ENCODE measurements around the gene NDUFB4. TPM values are rescaled to one million over a fixed set of nuclear protein-coding genes. Genes with fewer than 3 reads are reported as not detected.

Gene NDUFB4
- total RNA-seq, 1 experiment from 2014 or later = 283 TPM

- H3K27me3 ChIP-seq (ENCODE audit: low read length) = no peaks in the 10 kb centered on the region
- no TSS peak for BruUV-seq (replicated peaks)
- intact Hi-C loops (cut with micrococcal nuclease) = loop anchor here (5.0 to 10.0 kb wide), 3 partner anchors 125 to 677 kb away; no protein-coding TSS in a partner anchor
- ChIA-PET POLR2A (ENCODE audit: unreplicated experiment) (interaction anchor here (0.6 kb wide), 2 partner anchors 29 to 70 kb away, joined by 3 read pairs; partner anchors contain the start of gene NDUFB4), CTCF (interaction anchor here (0.6 to 2.1 kb wide), 16 partner anchors 9 to 1177 kb away, joined by 3 to 26 read pairs (median 4); partner anchors contain the start of gene NDUFB4)
- peak overlapping the region; percentile 65 for H3K4me3 ChIP-seq (ENCODE audit: low read length)
- peaks cover 9% of the 10 kb centered on the region; the same call in 1 of the 2 replicates for H3K4me1 ChIP-seq (ENCODE audit: insufficient read depth, low read length)
- H3F3A ChIP-seq (ENCODE audit: low read length, unreplicated experiment) = no peaks in the 10 kb centered on the region
- H3K9me3 ChIP-seq (ENCODE audit: low read length) = no peaks in the 10 kb centered on the region
- ATAC-seq (peak; percentile 86), DNase-seq (peak; percentile 70)
- H4K20me1 ChIP-seq (ENCODE audit: low read length) = no peaks in the 10 kb centered on the region
- peak overlapping the region; percentile 76 for H3K4me2 ChIP-seq (ENCODE audit: low read length)
- no peaks in the 10 kb centered on the region for H3K9me2 ChIP-seq (replicated peaks; ENCODE audit: low read length)
- no peaks in the 10 kb centered on the region for H3K79me2 ChIP-seq (ENCODE audit: low read length)
- peak overlapping the region; percentile 13; the same call in 1 of the 2 replicates for H3K9ac ChIP-seq (ENCODE audit: low read length)
- H2AFZ ChIP-seq (ENCODE audit: low read length) = peak overlapping the region; percentile 86
- H3K36me3 ChIP-seq (ENCODE audit: low read depth, low read length) = no peaks in the 10 kb centered on the region
- no peak overlapping the region for H3K27ac ChIP-seq (ENCODE audit: low read length)
- TF ChIP-seq EZH2 (IDR thresholded peaks at IDR 0.05; ENCODE audit: low read length, unreplicated experiment) (no peak), CTCF (conservative IDR thresholded peaks at IDR 0.05; ENCODE audit: low read depth, low read length) (peak; percentile 86)
Measured at GRCh38 chr3:120567370-120568201, 28.6 kb upstream of the NDUFB4 start.

GRCh38 chr3:120568202-120568531 lies 28.0 kb upstream of the NDUFB4 start:
- Histone ChIP-seq H3K4me3 (ENCODE audit: low read length) (no peak overlapping the region), H2AFZ (ENCODE audit: low read length) (0 out of 2 replicates have a peak overlapping the region, but pooled peaks have one; percentile 12), H3K27ac (ENCODE audit: low read length) (no peak overlapping the region), H4K20me1 (ENCODE audit: low read length) (no peaks in the 10 kb centered on the region), H3K9ac (ENCODE audit: low read length) (no peak overlapping the region), H3K27me3 (ENCODE audit: low read length) (no peaks in the 10 kb centered on the region), H3K79me2 (ENCODE audit: low read length) (no peaks in the 10 kb centered on the region), H3K9me2 (replicated peaks; ENCODE audit: low read length) (no peaks in the 10 kb centered on the region), H3K4me2 (ENCODE audit: low read length) (no peak overlapping the region), H3F3A (ENCODE audit: low read length, unreplicated experiment) (no peaks in the 10 kb centered on the region), H3K36me3 (ENCODE audit: low read depth, low read length) (no peaks in the 10 kb centered on the region), H3K4me1 (ENCODE audit: insufficient read depth, low read length) (peaks cover 9% of the 10 kb centered on the region; the same call in 1 of the 2 replicates), H3K9me3 (ENCODE audit: low read length) (no peaks in the 10 kb centered on the region)
- TF ChIP-seq EZH2 (IDR thresholded peaks at IDR 0.05; ENCODE audit: low read length, unreplicated experiment) = no peak
- no peak for TF ChIP-seq CTCF (conservative IDR thresholded peaks at IDR 0.05; ENCODE audit: low read depth, low read length)
- no peak for TF ChIP-seq EZH2phosphoT487 (IDR thresholded peaks at IDR 0.05; ENCODE audit: borderline replicate concordance, low read length)
- ChIA-PET CTCF (interaction anchor here (0.6 to 2.1 kb wide), 7 partner anchors 28 to 955 kb away, joined by 3 to 26 read pairs (median 6); partner anchors contain the start of gene NDUFB4), POLR2A (ENCODE audit: unreplicated experiment) (no interaction called here)
- BruUV-seq (replicated peaks) = no TSS peak
- DNase-seq (no peak), ATAC-seq (no peak; the same call in 1 of the 2 replicates)
- intact Hi-C loops (cut with micrococcal nuclease) = loop anchor here (5.0 to 10.0 kb wide), 3 partner anchors 124 to 677 kb away; no protein-coding TSS in a partner anchor
